Erythroblast (primary cell): ENCODE data around the gene ARHGAP1.

Source experiments
- DNase-seq, 2 experiments: peaks; one replicate each; lab custom pipeline; 2025; lab: John Stamatoyannopoulos, UW
- GATA1 ChIP-seq: IDR thresholded peaks from 2 replicates; pipeline ENCODE4 v1.6.1; 2011; ENCODE audit warnings: low read depth, mild to moderate bottlenecking, control low read depth, low read length, moderate library complexity
- POLR2A ChIP-seq: IDR thresholded peaks from 2 replicates; pipeline ENCODE4 v1.6.1; 2011; ENCODE audit warnings: mild to moderate bottlenecking, low read length

Gene ARHGAP1

DNA sequence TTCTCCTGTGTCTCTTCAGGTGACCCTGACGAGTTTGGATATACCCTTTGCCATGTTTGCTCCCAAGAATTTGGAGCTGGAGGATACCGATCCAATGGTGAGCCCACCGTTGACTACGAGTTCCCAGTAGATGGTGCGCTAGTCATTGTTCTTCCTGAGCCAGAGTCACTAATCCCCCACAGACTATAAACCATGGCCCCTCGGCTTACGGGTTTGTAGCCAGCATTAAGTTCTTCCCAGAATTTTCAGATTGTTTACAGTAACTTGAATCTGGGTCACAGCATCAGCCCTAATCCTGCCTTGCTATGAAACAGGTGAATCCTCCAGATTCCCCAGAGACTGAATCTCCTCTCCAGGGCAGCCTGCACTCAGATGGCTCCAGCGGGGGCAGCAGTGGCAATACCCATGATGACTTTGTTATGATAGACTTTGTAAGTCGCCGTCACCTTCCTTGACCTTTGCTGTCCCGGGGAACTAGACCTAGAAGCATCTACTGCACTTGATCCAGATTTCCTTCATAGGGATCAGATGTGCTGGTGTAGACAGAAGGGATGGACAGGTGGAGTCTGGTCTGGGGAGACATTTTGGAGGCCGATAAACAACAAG lies 31.8 kb downstream of the ARHGAP1 start:
- DNase-seq: no peak
- TF ChIP-seq POLR2A (no peak), GATA1 (no peak)

- no peak for TF ChIP-seq POLR2A
- TF ChIP-seq GATA1: no peak
- DNase-seq: no peak
These were observed 33.4 kb downstream of the ARHGAP1 start for GRCh38 chr11:46667043-46667481.

- TF ChIP-seq GATA1 (no peak), POLR2A (no peak)
- DNase-seq: no peak
These were observed 33.9 kb downstream of the ARHGAP1 start for GRCh38 chr11:46666516-46666915.

DNA sequence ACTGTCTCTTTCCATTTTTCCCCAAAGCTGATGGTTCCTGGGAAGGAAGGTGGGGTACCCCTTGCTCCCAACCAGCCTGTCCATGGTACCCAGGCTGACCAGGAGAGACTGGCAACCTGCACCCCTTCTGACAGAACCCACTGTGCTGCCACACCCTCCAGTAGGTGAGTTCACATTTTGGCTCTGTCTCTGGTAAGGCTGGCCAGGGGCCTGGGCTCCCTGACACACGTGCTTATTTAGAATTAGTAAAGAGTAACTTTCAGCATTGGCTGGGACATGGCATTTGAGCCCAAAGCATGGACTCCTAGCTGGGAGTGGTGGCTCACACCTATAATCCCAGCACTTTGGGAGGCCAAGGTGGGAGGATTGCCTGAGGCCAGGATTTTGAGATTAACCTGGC lies 35.1 kb downstream of the ARHGAP1 start:
- TF ChIP-seq GATA1 (no peak), POLR2A (no peak)
- no peak for DNase-seq

GRCh38 chr11:46664612-46665011 lies 35.8 kb downstream of the ARHGAP1 start:
- TF ChIP-seq POLR2A (no peak), GATA1 (no peak)
- peak; percentile 61 to 66 for DNase-seq

GRCh38 chr11:46663277-46663940 lies 37.0 kb downstream of the ARHGAP1 start:
- no peak for DNase-seq
- TF ChIP-seq GATA1: no peak
- no peak for TF ChIP-seq POLR2A

GRCh38 chr11:46662366-46662765 lies 38.1 kb downstream of the ARHGAP1 start:
- TF ChIP-seq POLR2A: no peak
- TF ChIP-seq GATA1: no peak
- DNase-seq: peak; percentile 47 to 80

DNA sequence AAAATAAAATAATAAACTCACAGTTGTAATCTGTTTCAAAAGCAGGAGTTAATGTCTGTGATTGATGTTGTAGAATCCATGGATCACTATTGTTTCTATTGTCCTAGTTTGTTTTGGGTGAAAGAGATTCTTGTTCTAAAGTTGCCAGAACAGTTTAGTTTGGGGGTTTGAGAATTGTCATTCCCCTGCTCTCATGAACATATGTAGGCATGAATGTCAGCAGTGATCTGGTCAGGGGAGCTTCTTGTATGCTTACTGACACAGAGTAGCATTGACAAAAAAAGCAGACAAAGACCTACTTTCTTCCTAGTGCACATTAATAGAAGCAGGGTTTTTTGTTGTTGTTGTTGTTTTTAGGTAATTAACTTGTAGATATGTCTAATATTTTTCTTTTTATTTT lies 38.6 kb downstream of the ARHGAP1 start:
- DNase-seq: no peak
- TF ChIP-seq GATA1: no peak
- no peak for TF ChIP-seq POLR2A

DNA sequence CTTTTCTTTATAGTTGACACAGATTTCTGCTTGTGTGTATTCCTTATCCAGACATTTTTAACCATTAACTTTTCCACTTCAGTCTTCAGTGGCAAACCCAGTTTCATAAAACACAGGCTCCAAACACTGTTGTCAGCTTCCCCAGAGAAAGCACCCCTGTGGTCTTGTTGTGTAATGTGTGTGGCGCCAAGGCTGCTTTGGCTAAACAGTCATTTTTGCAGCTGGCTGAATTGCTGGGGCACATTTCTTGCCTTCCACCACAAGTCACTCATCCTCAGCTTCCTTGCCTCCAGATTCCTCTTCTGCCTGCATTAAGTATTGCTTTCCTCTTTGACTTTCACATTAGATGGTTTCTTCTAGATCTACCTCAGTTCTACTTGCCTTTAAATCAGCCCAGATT lies 40.5 kb downstream of the ARHGAP1 start:
- no peak for TF ChIP-seq POLR2A
- DNase-seq: no peak

- DNase-seq: no peak
- no peak for TF ChIP-seq GATA1
- TF ChIP-seq POLR2A: no peak
These were observed 42.2 kb downstream of the ARHGAP1 start for GRCh38 chr11:46658259-46658658.

DNA sequence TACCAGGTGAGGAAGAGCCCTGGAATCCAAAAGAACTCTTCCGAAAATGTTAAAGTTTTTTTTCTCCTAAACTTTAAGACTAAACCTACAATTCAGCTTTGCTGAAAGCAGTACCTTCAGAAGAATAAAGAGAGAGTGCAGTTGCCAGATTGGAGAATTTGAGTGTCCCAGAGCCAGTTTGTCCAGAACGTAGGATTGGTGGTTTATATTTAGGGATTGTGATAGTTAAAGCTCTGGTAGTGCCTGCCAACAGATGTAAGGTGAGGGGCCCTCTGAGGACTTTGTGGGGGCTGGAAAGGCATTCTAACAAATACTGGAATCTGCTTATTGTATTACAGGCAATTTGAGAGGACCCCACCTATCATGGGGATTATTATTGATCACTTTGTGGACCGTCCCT lies 43.2 kb downstream of the ARHGAP1 start:
- TF ChIP-seq POLR2A: no peak
- no peak for TF ChIP-seq GATA1
- DNase-seq: no peak

DNA sequence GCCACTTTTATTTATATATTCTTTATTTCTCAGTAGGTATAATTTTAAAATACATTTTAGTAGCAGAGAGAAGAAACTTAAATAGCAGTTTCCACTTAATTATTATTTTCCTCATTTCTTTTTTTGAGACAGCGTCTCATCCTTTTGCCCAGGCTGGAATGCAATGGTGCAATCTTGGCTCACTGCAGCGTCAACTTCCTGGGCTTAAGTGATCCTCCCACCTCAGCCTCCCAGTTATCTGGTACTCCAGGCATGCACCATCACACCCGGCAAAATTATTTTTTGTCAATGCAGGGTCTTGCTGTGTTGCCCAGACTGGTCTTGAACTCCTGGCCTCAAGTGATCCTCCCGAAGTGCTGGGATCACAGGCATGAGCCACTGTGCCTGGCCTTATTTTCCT lies 44.8 kb downstream of the ARHGAP1 start:
- DNase-seq: no peak
- TF ChIP-seq POLR2A: no peak

- TF ChIP-seq GATA1 (no peak), POLR2A (no peak)
- no peak for DNase-seq
These were observed 51.2 kb downstream of the ARHGAP1 start for GRCh38 chr11:46649180-46649738.

- TF ChIP-seq POLR2A (no peak), GATA1 (no peak)
- no peak for DNase-seq
These were observed 56.4 kb downstream of the ARHGAP1 start for GRCh38 chr11:46643986-46644385.
